Measurements from ENCODE around the gene VASH1.

Gene VASH1

GRCh38 chr14:76772300-76773187 lies 11.3 kb downstream of the VASH1 start:
- DNase-seq (ENCODE audit: low spot score) = peak; percentile 53

GRCh38 chr14:76773188-76773885 lies 12.1 kb downstream of the VASH1 start:
- no peak for DNase-seq (ENCODE audit: low spot score)

- DNase-seq (ENCODE audit: low spot score) = no peak
Observed at GRCh38 chr14:76773956-76774820, 12.9 kb downstream of the VASH1 start.

GRCh38 chr14:76774821-76775694 lies 13.8 kb downstream of the VASH1 start:
- DNase-seq (ENCODE audit: low spot score) = no peak

GRCh38 chr14:76775695-76776427 lies 14.6 kb downstream of the VASH1 start:
- no peak for DNase-seq (ENCODE audit: low spot score)

- no peak for DNase-seq (ENCODE audit: low spot score)
Observed at GRCh38 chr14:76776428-76777251, 15.4 kb downstream of the VASH1 start.

GRCh38 chr14:76777721-76778120 lies 16.5 kb downstream of the VASH1 start:
- no peak for DNase-seq (ENCODE audit: low spot score)

- no peak for DNase-seq (ENCODE audit: low spot score)
Observed at GRCh38 chr14:76778546-76779215, 17.4 kb downstream of the VASH1 start.

- DNase-seq (ENCODE audit: low spot score) = no peak
Observed at GRCh38 chr14:76779221-76780057, 18.2 kb downstream of the VASH1 start.

GRCh38 chr14:76780058-76780345 lies 18.7 kb downstream of the VASH1 start:
- no peak for DNase-seq (ENCODE audit: low spot score)

- DNase-seq (ENCODE audit: low spot score) = no peak
Observed at GRCh38 chr14:76780360-76780759, 19.1 kb downstream of the VASH1 start.

- DNase-seq (ENCODE audit: low spot score) = peak; percentile 78
Observed at GRCh38 chr14:76780875-76781647, 19.8 kb downstream of the VASH1 start.

- DNase-seq (ENCODE audit: low spot score) = no peak
Observed at GRCh38 chr14:76781648-76782051, 20.4 kb downstream of the VASH1 start.

- DNase-seq (ENCODE audit: low spot score) = no peak
Observed at GRCh38 chr14:76782115-76782884, 21.0 kb downstream of the VASH1 start.

- no peak for DNase-seq (ENCODE audit: low spot score)
Observed at GRCh38 chr14:76782885-76783566, 21.8 kb downstream of the VASH1 start.

- no peak for DNase-seq (ENCODE audit: low spot score)
Observed at GRCh38 chr14:76784266-76784874, 23.1 kb downstream of the VASH1 start.

All from putamen (tissue), 1 donor.